Tibial artery (tissue), 4 donors: Measurements from ENCODE around the gene POU2AF3.

Experiments
- DNase-seq, 2 donors: peaks; one replicate each; pipeline ENCODE4 v3.0.0-alpha.2; 2019
- H3K27ac ChIP-seq, 2 donors: fragments of 200-600 bp; sonication (generic) in 1 of 2; 1 replicate in 1 of 2; 2 replicates in 1 of 2; pipeline ENCODE4 v1.5.1; 2018 to 2019; ENCODE audit warnings: mild to moderate bottlenecking in 1 of 2
- H3K27me3 ChIP-seq, 2 donors: fragments of 200-600 bp; sonication (generic) in 1 of 2; one replicate each; pipeline versions ENCODE4 v1.5.1 to v1.6.0; 2016 to 2019
- H3K36me3 ChIP-seq, 3 donors: fragments of 200-600 bp; sonication (generic) in 2 of 3; one replicate each; pipeline ENCODE4 v1.5.1; 2016 to 2019; ENCODE audit warnings: mild to moderate bottlenecking in 2 of 3
- H3K4me1 ChIP-seq, 4 donors: fragments of 200-600 bp; sonication (generic) in 2 of 4; 1 replicate in 3 of 4; 2 replicates in 1 of 4; pipeline ENCODE4 v1.5.1; 2016 to 2019
- H3K4me3 ChIP-seq, 2 donors: fragments of 200-600 bp; sonication (generic) in 1 of 2; 1 replicate in 1 of 2; 2 replicates in 1 of 2; pipeline ENCODE4 v1.5.1; 2018 to 2019; ENCODE audit warnings: mild to moderate bottlenecking in 2 of 2
- H3K9me3 ChIP-seq, 3 donors: fragments of 200-600 bp; sonication (generic) in 1 of 3; one replicate each; pipeline ENCODE4 v1.5.1; 2016 to 2019
- CTCF ChIP-seq, 2 experiments: fragments of 200-600 bp in 1 of 2; fragments of 450-650 bp in 1 of 2; IDR thresholded peaks; one replicate each; pipeline ENCODE4 v1.5.1; 2017 to 2019; ENCODE audit warnings: antibody characterized with exemption in 2 of 2, mild to moderate bottlenecking in 1 of 2, moderate library complexity in 1 of 2
- intact Hi-C: fragments of 100-400 bp; cut with DNase I; formaldehyde crosslinking; loops from one replicate; pipeline ENCODE4 v1.15.0; 2023; ENCODE audit warnings: low total_unique reads

Gene POU2AF3

GRCh38 chr11:111296196-111296595 is 2.1 kb upstream of the POU2AF3 start:
- no peaks in the 10 kb centered on the region for H3K9me3 ChIP-seq
- no peaks in the 10 kb centered on the region for H3K27me3 ChIP-seq
- H3K4me3 ChIP-seq = no peak overlapping the region
- H3K36me3 ChIP-seq = no peaks in the 10 kb centered on the region
- no peak overlapping the region for H3K27ac ChIP-seq
- DNase-seq = no peak
- no peak for TF ChIP-seq CTCF (IDR thresholded peaks at IDR 0.05)
- peaks cover 0 to 21% (median 10%) of the 10 kb centered on the region in 4 donors for H3K4me1 ChIP-seq
- intact Hi-C loops = loop anchor here (5.0 kb wide), 1 partner anchor 126 kb away; no protein-coding TSS in a partner anchor

GRCh38 chr11:111297696-111298095 is 650 bp upstream of the POU2AF3 start:
- Histone ChIP-seq H3K4me1 (peaks cover 0 to 21% (median 10%) of the 10 kb centered on the region in 4 donors), H3K9me3 (no peaks in the 10 kb centered on the region), H3K27ac (no peak overlapping the region), H3K36me3 (no peaks in the 10 kb centered on the region), H3K27me3 (no peaks in the 10 kb centered on the region), H3K4me3 (no peak overlapping the region)
- intact Hi-C loops = loop anchor here (5.0 kb wide), 1 partner anchor 125 kb away; no protein-coding TSS in a partner anchor
- DNase-seq = no peak
- no peak for TF ChIP-seq CTCF (IDR thresholded peaks at IDR 0.05)

GRCh38 chr11:111299101-111300026 is 1.0 kb downstream of the POU2AF3 start:
- Histone ChIP-seq H3K9me3 (no peaks in the 10 kb centered on the region), H3K36me3 (no peaks in the 10 kb centered on the region), H3K27ac (peak overlapping the region; percentile 85 to 86), H3K4me1 (peaks cover 0 to 29% (median 10%) of the 10 kb centered on the region in 4 donors), H3K4me3 (peak overlapping the region; percentile 72 to 80), H3K27me3 (no peaks in the 10 kb centered on the region)
- TF ChIP-seq CTCF (IDR thresholded peaks at IDR 0.05) = peak; percentile 76 to 80
- DNase-seq = peak; percentile 55 to 81
- intact Hi-C loops = loop anchor here (5.0 kb wide), 1 partner anchor 123 kb away; no protein-coding TSS in a partner anchor

GRCh38 chr11:111300569-111300968 is 2.2 kb downstream of the POU2AF3 start:
- DNase-seq = no peak
- intact Hi-C loops = no loop called here
- TF ChIP-seq CTCF (IDR thresholded peaks at IDR 0.05) = no peak
- Histone ChIP-seq H3K27me3 (no peaks in the 10 kb centered on the region), H3K36me3 (no peaks in the 10 kb centered on the region), H3K4me1 (peaks cover 0 to 29% (median 10%) of the 10 kb centered on the region in 4 donors), H3K4me3 (no peak overlapping the region), H3K9me3 (no peaks in the 10 kb centered on the region), H3K27ac (no peak overlapping the region)

GRCh38 chr11:111301004-111301841 is 2.9 kb downstream of the POU2AF3 start:
- H3K27ac ChIP-seq = no peak overlapping the region
- intact Hi-C loops = no loop called here

More at GRCh38 chr11:111301004-111301841, 2.9 kb downstream of the POU2AF3 start:
- no peaks in the 10 kb centered on the region for H3K27me3 ChIP-seq
- H3K36me3 ChIP-seq = no peaks in the 10 kb centered on the region
- H3K9me3 ChIP-seq = no peaks in the 10 kb centered on the region
- TF ChIP-seq CTCF (IDR thresholded peaks at IDR 0.05) = no peak
- peaks cover 0 to 29% (median 10%) of the 10 kb centered on the region in 4 donors for H3K4me1 ChIP-seq
- H3K4me3 ChIP-seq = no peak overlapping the region
- no peak for DNase-seq
